HepG2 (cell line): ENCODE data around the gene INSR. TPM values are rescaled to one million over a fixed set of nuclear protein-coding genes. Genes with fewer than 3 reads are reported as not detected.

Experiments
- ATAC-seq: fragments of 200-7000 bp; cut with Tn5 transposase; 3 replicates; pipeline ENCODE4 v1.9.1; 2020; ENCODE audit warnings: mild to moderate bottlenecking, moderate library complexity
- BruUV-seq: library from RNA; stranded (reverse); fragments of 400-500 nt; replicated peaks from 2 replicates; lab custom pipeline; 2021; lab: Mats Ljungman, UMichigan
- CTCF ChIA-PET: fragments of 300-600 bp; formaldehyde crosslinking; extraction: SDS; loops from one replicate; lab custom pipeline; 2021; ENCODE audit warnings: low total read pairs, inconsistent platforms, low intra/inter-chr PET ratio; lab: Yijun Ruan, JAX
- POLR2A ChIA-PET: fragments of 350-600 bp; sonication (Branson Sonifier 250); formaldehyde crosslinking; loops from one replicate; lab custom pipeline; 2020; ENCODE audit warnings: antibody characterized with exemption, inconsistent platforms; lab: Yijun Ruan, JAX
- DNase-seq: peaks from one replicate; pipeline ENCODE4 v3.0.0-alpha.2; 2015; ENCODE audit warnings: low spot score
- FAIRE-seq: peaks from 3 replicates; lab custom pipeline; 2011; peaks lifted over from hg19 to GRCh38; lab: Jason Lieb, UNC
- H2AFZ ChIP-seq: one replicate; pipeline ENCODE4 v1.6.1; 2011; ENCODE audit warnings: low read length, inconsistent platforms
- H3K27ac ChIP-seq: fragments of 300-600 bp; 3 replicates; pipeline ENCODE4 v1.8.0; 2011; ENCODE audit warnings: mixed run types, mild to moderate bottlenecking, mixed read lengths, low read length, inconsistent platforms; ENCODE audit not compliant: insufficient read depth; ENCODE audit errors: extremely low read length
- H3K27me3 ChIP-seq, 2 experiments: fragments of 200-600 bp in 1 of 2; 2 replicates in 1 of 2; 3 replicates in 1 of 2; pipeline versions ENCODE4 v1.6.0 to v1.8.0; 2011; ENCODE audit warnings: low read length in 2 of 2, mild to moderate bottlenecking in 2 of 2, moderate library complexity in 2 of 2, inconsistent platforms in 1 of 2; ENCODE audit not compliant: insufficient read depth in 2 of 2, control insufficient read depth in 1 of 2
- H3K36me3 ChIP-seq, 2 experiments: fragments of 200-600 bp in 1 of 2; replicated peaks in 1 of 2; 2 replicates in 1 of 2; 3 replicates in 1 of 2; pipeline versions ENCODE4 v1.5.1 to v1.8.0; 2011; ENCODE audit warnings: low read length in 2 of 2, inconsistent platforms in 1 of 2; ENCODE audit not compliant: insufficient read depth in 2 of 2, control insufficient read depth in 1 of 2
- H3K4me1 ChIP-seq: 2 replicates; pipeline ENCODE4 v1.5.1; 2012; ENCODE audit warnings: low read length, inconsistent platforms; ENCODE audit not compliant: insufficient read depth
- H3K4me2 ChIP-seq: 2 replicates; pipeline ENCODE4 v1.6.0; 2011; ENCODE audit warnings: low read depth, low read length, inconsistent platforms
- H3K4me3 ChIP-seq, 3 experiments: fragments of 200-600 bp in 1 of 3; sonication (generic), shearing (Covaris generic) in 1 of 3; replicated peaks in 1 of 3; 2 replicates each; pipeline ENCODE4 v1.5.1; 2011 to 2016; ENCODE audit warnings: low read length in 3 of 3, inconsistent platforms in 2 of 3, low read depth in 2 of 3, mild to moderate bottlenecking in 2 of 3, control low read depth in 1 of 3, mixed read lengths in 1 of 3; ENCODE audit not compliant: insufficient read depth in 1 of 3
- H3K79me2 ChIP-seq: one replicate; pipeline ENCODE4 v1.6.1; 2011; ENCODE audit warnings: low read length, inconsistent platforms; ENCODE audit not compliant: insufficient read depth
- H3K9ac ChIP-seq: 2 replicates; pipeline ENCODE4 v1.6.0; 2011; ENCODE audit warnings: mild to moderate bottlenecking, low read depth, low read length, inconsistent platforms; ENCODE audit not compliant: insufficient read depth
- H3K9me3 ChIP-seq: 2 replicates; pipeline ENCODE4 v1.5.1; 2012; ENCODE audit warnings: mild to moderate bottlenecking, low read length
- H4K20me1 ChIP-seq: 2 replicates; pipeline ENCODE4 v1.6.0; 2011; ENCODE audit warnings: inconsistent platforms, mild to moderate bottlenecking, low read length, moderate library complexity; ENCODE audit not compliant: insufficient read depth
- CEBPB ChIP-seq: IDR thresholded peaks from 2 replicates; pipeline ENCODE4 v1.6.1; 2011; ENCODE audit warnings: low read depth, low read length, improper control_type of control experiment, borderline replicate concordance
- NFKBIZ ChIP-seq: IDR thresholded peaks from 2 replicates; pipeline ENCODE4 v1.6.1; 2018; ENCODE audit warnings: missing genetic modification reagents, missing compliant biosample characterization
- SKI ChIP-seq: fragments of 450-650 bp; IDR thresholded peaks from one replicate; pipeline ENCODE4 v1.6.1; 2018; ENCODE audit warnings: mild to moderate bottlenecking; ENCODE audit not compliant: partially characterized antibody
- SRY ChIP-seq: sonication (generic); formaldehyde crosslinking; IDR thresholded peaks from 2 replicates; pipeline ENCODE4 v1.8.0; 2022; ENCODE audit warnings: mild to moderate bottlenecking, missing genetic modification reagents
- ZNF121 ChIP-seq: sonication (generic); formaldehyde crosslinking; IDR thresholded peaks from 2 replicates; pipeline ENCODE4 v1.5.0; 2020; ENCODE audit warnings: mild to moderate bottlenecking, missing genetic modification reagents
- ZNF136 ChIP-seq: sonication (generic); formaldehyde crosslinking; IDR thresholded peaks from 2 replicates; pipeline ENCODE4 v1.8.1; 2022; ENCODE audit warnings: low read depth, mild to moderate bottlenecking, moderate library complexity, missing genetic modification reagents
- ZNF3 ChIP-seq: IDR thresholded peaks from 2 replicates; pipeline ENCODE4 v1.7.0; 2017; ENCODE audit warnings: inconsistent platforms
- ZNF776 ChIP-seq: sonication (generic); formaldehyde crosslinking; IDR thresholded peaks from 2 replicates; pipeline ENCODE4 v1.4.0; 2020; ENCODE audit warnings: mild to moderate bottlenecking, missing genetic modification reagents
- WGBS: methylation state at CpG from one replicate; pipeline ENCODE4 v1.1.6; 2017; ENCODE audit warnings: low lambda C conversion rate; 5-methylcytosine and 5-hydroxymethylcytosine counted together
- in situ Hi-C: cut with HindIII; loops from 2 replicates; pipeline ENCODE4 v1.10.0; 2017; ENCODE audit warnings: low pct_unique_long_range_greater_than_20kb; ENCODE audit not compliant: extremely low pct_ligation_motif_present
- intact Hi-C: fragments of 100-400 bp; cut with micrococcal nuclease; formaldehyde crosslinking; loops from one replicate; pipeline ENCODE4 v1.10.0; 2022; ENCODE audit not compliant: unreplicated experiment
- polyA plus RNA-seq, 8 experiments: library from polyadenylated mRNA; depleted of rRNA in 3 of 8; stranded (reverse) in 7 of 8; unstranded in 1 of 8; fragments of >200 nt; fragmentation: Illumina TruSeq in 4 of 8; extraction: Trizol in 4 of 8; gene quantifications; 2 replicates each; pipeline versions ENCODE4 v1.2.1 to v1.2.3, GENCODE V29; 2011 to 2016; ENCODE audit warnings: low read depth in 4 of 8, missing spikeins in 1 of 8, mixed read lengths in 1 of 8; ENCODE audit not compliant: insufficient read depth in 1 of 8
- total RNA-seq, 5 experiments: library from RNA; depleted of rRNA; stranded (reverse); fragments of >200 nt; fragmentation: Illumina TruSeq; extraction: Trizol; gene quantifications; 2 replicates each; pipeline ENCODE4 v1.2.3, GENCODE V29; 2016; ENCODE audit warnings: low read depth in 1 of 5
- TF ChIP-seq, protein P1 (sequence below): sonication (generic); formaldehyde crosslinking; IDR thresholded peaks from 2 replicates; pipeline ENCODE4 v1.5.1; 2020; ENCODE audit warnings: mild to moderate bottlenecking, missing genetic modification reagents, borderline replicate concordance

INSR gene
- total and polyA plus RNA-seq, 2 of the 13 experiments (the other 11 are each of a cell fraction or from before 2014, with no cell fraction given) = 24.2 to 29.8 TPM

DNA sequence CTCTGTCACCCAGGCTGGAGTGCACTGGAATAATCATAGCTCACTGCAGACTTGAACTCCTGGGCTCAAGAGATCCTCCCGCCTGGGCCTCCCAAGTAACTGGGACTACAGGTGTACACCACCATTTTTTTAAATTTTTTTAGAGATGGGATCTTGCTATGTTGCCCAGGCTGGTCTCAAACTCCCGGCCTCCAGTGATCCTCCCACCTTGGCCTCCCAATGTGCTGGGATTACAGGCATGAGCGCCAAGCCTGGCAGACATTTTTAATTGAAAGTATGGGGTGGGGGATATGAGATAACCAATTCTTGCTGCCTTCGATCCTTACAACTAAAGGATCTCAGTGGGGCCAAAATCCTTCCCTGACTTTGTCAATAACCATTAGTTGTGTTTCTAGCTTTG is 132.9 kb downstream of the INSR start:
- ChIA-PET POLR2A (no interaction called here), CTCF (no interaction called here)
- H3K36me3 ChIP-seq = peaks cover 11 to 34% of the 10 kb centered on the region in 2 experiments; a peak in 4 of 5 replicates
- H4K20me1 ChIP-seq = no peaks in the 10 kb centered on the region
- BruUV-seq = no TSS peak
- DNase-seq = no peak
- H3K27ac ChIP-seq = no peak overlapping the region
- in situ Hi-C loops (no loop called here), intact Hi-C loops (no loop called here)
- no peak overlapping the region for H3K9ac ChIP-seq
- no peaks in the 10 kb centered on the region for H3K4me1 ChIP-seq
- no peaks in the 10 kb centered on the region for H3K27me3 ChIP-seq
- H3K9me3 ChIP-seq = no peaks in the 10 kb centered on the region
- 95% methylated on average over 4 of the region's 4 CpGs for WGBS
- FAIRE-seq = no peak
- TF ChIP-seq ZNF776 (CRISPR knock-in tag) = no peak
- TF ChIP-seq ZNF121 (CRISPR knock-in tag) = peak; percentile 62
- no peaks in the 10 kb centered on the region for H3K79me2 ChIP-seq
- no peak for ATAC-seq
- no peak overlapping the region for H2AFZ ChIP-seq
- no peak overlapping the region for H3K4me2 ChIP-seq
- H3K4me3 ChIP-seq = no peak overlapping the region

DNA sequence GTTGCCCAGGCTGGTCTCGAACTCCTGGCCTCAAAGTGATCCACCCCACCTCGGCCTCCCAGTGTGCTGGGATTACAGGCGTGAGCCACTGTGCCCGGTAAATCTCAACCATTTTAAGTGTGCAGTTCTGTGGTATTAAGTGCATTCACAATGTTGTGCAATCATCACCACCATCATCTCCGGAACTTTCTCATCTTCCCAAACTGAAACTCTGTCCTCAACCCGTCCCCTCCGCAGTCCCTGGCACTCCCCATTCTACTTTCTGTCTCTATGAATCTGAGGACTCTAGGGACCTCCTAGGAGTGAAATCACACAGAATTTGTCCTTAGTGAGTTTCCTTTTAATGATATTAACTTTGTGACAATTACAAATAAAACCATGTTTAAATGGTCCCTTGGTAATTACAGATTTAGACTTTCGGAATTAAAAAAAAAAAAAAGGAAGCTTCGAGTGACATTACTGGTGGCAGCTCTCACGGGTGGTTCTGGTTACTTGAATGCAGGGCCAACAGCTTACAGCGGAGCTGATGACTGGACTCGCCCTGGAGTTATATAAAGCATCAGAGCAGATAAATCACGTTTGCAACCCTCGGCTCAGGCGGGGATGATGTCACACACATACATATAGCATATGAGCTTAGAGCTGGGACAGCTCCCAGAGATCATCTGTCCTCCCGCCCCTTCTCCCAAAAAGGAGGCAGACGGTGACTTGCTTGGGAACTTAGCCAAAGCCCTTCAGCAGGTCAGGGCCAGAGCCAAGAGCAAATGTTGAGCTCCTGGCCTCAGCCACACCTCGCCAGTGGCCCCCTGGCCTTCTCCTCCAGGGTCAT is 134.9 kb downstream of the INSR start:
- Histone ChIP-seq H3K36me3 (peaks cover 9 to 22% of the 10 kb centered on the region in 2 experiments; a peak in 4 of 5 replicates), H2AFZ (no peak overlapping the region), H3K9me3 (no peaks in the 10 kb centered on the region), H3K4me3 (no peak overlapping the region), H3K79me2 (no peaks in the 10 kb centered on the region), H3K4me1 (no peaks in the 10 kb centered on the region)
- FAIRE-seq (no peak), ATAC-seq (no peak), DNase-seq (no peak)
- intact Hi-C loops = no loop called here
- no peak for TF ChIP-seq NFKBIZ (CRISPR knock-in tag)
- no peak for TF ChIP-seq SKI
- no peak for TF ChIP-seq ZNF3 (CRISPR knock-in tag)
- TF ChIP-seq ZNF136 (CRISPR knock-in tag) = no peak
- peak; percentile 35; the same call in 1 of the 2 replicates for TF ChIP-seq CEBPB
- TF ChIP-seq, protein P1, sequence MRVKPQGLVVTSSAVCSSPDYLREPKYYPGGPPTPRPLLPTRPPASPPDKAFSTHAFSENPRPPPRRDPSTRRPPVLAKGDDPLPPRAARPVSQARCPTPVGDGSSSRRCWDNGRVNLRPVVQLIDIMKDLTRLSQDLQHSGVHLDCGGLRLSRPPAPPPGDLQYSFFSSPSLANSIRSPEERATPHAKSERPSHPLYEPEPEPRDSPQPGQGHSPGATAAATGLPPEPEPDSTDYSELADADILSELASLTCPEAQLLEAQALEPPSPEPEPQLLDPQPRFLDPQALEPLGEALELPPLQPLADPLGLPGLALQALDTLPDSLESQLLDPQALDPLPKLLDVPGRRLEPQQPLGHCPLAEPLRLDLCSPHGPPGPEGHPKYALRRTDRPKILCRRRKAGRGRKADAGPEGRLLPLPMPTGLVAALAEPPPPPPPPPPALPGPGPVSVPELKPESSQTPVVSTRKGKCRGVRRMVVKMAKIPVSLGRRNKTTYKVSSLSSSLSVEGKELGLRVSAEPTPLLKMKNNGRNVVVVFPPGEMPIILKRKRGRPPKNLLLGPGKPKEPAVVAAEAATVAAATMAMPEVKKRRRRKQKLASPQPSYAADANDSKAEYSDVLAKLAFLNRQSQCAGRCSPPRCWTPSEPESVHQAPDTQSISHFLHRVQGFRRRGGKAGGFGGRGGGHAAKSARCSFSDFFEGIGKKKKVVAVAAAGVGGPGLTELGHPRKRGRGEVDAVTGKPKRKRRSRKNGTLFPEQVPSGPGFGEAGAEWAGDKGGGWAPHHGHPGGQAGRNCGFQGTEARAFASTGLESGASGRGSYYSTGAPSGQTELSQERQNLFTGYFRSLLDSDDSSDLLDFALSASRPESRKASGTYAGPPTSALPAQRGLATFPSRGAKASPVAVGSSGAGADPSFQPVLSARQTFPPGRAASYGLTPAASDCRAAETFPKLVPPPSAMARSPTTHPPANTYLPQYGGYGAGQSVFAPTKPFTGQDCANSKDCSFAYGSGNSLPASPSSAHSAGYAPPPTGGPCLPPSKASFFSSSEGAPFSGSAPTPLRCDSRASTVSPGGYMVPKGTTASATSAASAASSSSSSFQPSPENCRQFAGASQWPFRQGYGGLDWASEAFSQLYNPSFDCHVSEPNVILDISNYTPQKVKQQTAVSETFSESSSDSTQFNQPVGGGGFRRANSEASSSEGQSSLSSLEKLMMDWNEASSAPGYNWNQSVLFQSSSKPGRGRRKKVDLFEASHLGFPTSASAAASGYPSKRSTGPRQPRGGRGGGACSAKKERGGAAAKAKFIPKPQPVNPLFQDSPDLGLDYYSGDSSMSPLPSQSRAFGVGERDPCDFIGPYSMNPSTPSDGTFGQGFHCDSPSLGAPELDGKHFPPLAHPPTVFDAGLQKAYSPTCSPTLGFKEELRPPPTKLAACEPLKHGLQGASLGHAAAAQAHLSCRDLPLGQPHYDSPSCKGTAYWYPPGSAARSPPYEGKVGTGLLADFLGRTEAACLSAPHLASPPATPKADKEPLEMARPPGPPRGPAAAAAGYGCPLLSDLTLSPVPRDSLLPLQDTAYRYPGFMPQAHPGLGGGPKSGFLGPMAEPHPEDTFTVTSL (CRISPR knock-in tag) = no peak
- TF ChIP-seq SRY (CRISPR knock-in tag) = no peak
- TF ChIP-seq, all 625 proteins: peak for 1
- H3K27me3 ChIP-seq = no peaks in the 10 kb centered on the region
- POLR2A ChIA-PET = no interaction called here
- H3K4me2 ChIP-seq = no peak overlapping the region
- H4K20me1 ChIP-seq = no peaks in the 10 kb centered on the region
- CTCF ChIA-PET = no interaction called here
- BruUV-seq = no TSS peak
- H3K9ac ChIP-seq = no peak overlapping the region
- 97% methylated on average over 17 of the region's 18 CpGs for WGBS
- in situ Hi-C loops = no loop called here
- H3K27ac ChIP-seq = no peak overlapping the region
